ENCODE data around the gene TWF1. TPM values are rescaled to one million over a fixed set of nuclear protein-coding genes. Genes with fewer than 3 reads are reported as not detected.

TWF1 gene
- total RNA-seq, 2 donors from 2014 or later: 25.1 to 28.0 TPM

- no peak for TF ChIP-seq CTCF (conservative IDR thresholded peaks at IDR 0.05)
Observed at GRCh38 chr12:43786899-43787693, 19.0 kb downstream of the TWF1 start.

GRCh38 chr12:43776498-43776897 lies 29.6 kb downstream of the TWF1 start:
- no peak overlapping the region for H3K27ac ChIP-seq (ENCODE audit: low read depth, low read length)
- Mint-ChIP-seq H3K36me3 (ENCODE audit: low read depth) (peaks cover 2% of the 10 kb centered on the region), H3K27ac (no peak overlapping the region), H3K4me1 (no peaks in the 10 kb centered on the region), H3K4me3 (no peak overlapping the region), H3K27me3 (ENCODE audit: insufficient read depth) (no peaks in the 10 kb centered on the region), H3K9me3 (no peaks in the 10 kb centered on the region)
- 59% methylated on average over 3 of the region's 3 CpGs; no CpG with 5 or more reads in 1 of the 2 experiments for WGBS, 2 experiments (ENCODE audit: insufficient coverage in 1 of 2, insufficient read length in 1 of 2)
- no peaks in the 10 kb centered on the region for H3K9me3 ChIP-seq (ENCODE audit: control insufficient read depth, low read length)
- peaks cover 6% of the 10 kb centered on the region for H3K36me3 ChIP-seq (ENCODE audit: control insufficient read depth, insufficient read depth, low read length)
- no peak overlapping the region for H3K4me3 ChIP-seq (ENCODE audit: low read length)
- H3K9ac ChIP-seq (ENCODE audit: extremely low read depth, low read length, poor library complexity, severe bottlenecking): no peak overlapping the region
- peak; percentile 77 for TF ChIP-seq CTCF (conservative IDR thresholded peaks at IDR 0.05)
- DNase-seq: no peak
- H3K27me3 ChIP-seq (ENCODE audit: control insufficient read depth, insufficient read depth, low read length, poor library complexity, severe bottlenecking): no peaks in the 10 kb centered on the region
- no peaks in the 10 kb centered on the region for H3K4me1 ChIP-seq (ENCODE audit: control insufficient read depth, insufficient read depth, low read length)

More at GRCh38 chr12:43786899-43787693, 19.0 kb downstream of the TWF1 start:
- Histone ChIP-seq H3K36me3 (ENCODE audit: control insufficient read depth, insufficient read depth, low read length) (no peaks in the 10 kb centered on the region), H3K27me3 (ENCODE audit: control insufficient read depth, insufficient read depth, low read length, poor library complexity, severe bottlenecking) (no peaks in the 10 kb centered on the region), H3K27ac (ENCODE audit: low read depth, low read length) (no peak overlapping the region), H3K4me3 (ENCODE audit: low read length) (no peak overlapping the region), H3K9ac (ENCODE audit: extremely low read depth, low read length, poor library complexity, severe bottlenecking) (no peak overlapping the region), H3K4me1 (ENCODE audit: control insufficient read depth, insufficient read depth, low read length) (no peaks in the 10 kb centered on the region), H3K9me3 (ENCODE audit: control insufficient read depth, low read length) (no peaks in the 10 kb centered on the region)
- H3K4me3 Mint-ChIP-seq: no peak overlapping the region
- H3K27ac Mint-ChIP-seq: no peak overlapping the region
- no peaks in the 10 kb centered on the region for H3K4me1 Mint-ChIP-seq
- no peaks in the 10 kb centered on the region for H3K27me3 Mint-ChIP-seq (ENCODE audit: insufficient read depth)
- H3K36me3 Mint-ChIP-seq (ENCODE audit: low read depth): peaks cover 4% of the 10 kb centered on the region
- no peak for DNase-seq
- H3K9me3 Mint-ChIP-seq: no peaks in the 10 kb centered on the region

- Histone ChIP-seq H3K36me3 (ENCODE audit: control insufficient read depth, insufficient read depth, low read length) (no peaks in the 10 kb centered on the region), H3K9me3 (ENCODE audit: control insufficient read depth, low read length) (no peaks in the 10 kb centered on the region), H3K27me3 (ENCODE audit: control insufficient read depth, insufficient read depth, low read length, poor library complexity, severe bottlenecking) (no peaks in the 10 kb centered on the region), H3K9ac (ENCODE audit: extremely low read depth, low read length, poor library complexity, severe bottlenecking) (no peak overlapping the region), H3K27ac (ENCODE audit: low read depth, low read length) (peak overlapping the region; percentile 52), H3K4me1 (ENCODE audit: control insufficient read depth, insufficient read depth, low read length) (no peaks in the 10 kb centered on the region), H3K4me3 (ENCODE audit: low read length) (no peak overlapping the region)
- peaks cover 2% of the 10 kb centered on the region for H3K9me3 Mint-ChIP-seq
- no peak overlapping the region for H3K27ac Mint-ChIP-seq
- TF ChIP-seq CTCF (conservative IDR thresholded peaks at IDR 0.05): no peak
- peaks cover 9% of the 10 kb centered on the region for H3K36me3 Mint-ChIP-seq (ENCODE audit: low read depth)
- no peaks in the 10 kb centered on the region for H3K27me3 Mint-ChIP-seq (ENCODE audit: insufficient read depth)
- no peak for DNase-seq
- H3K4me3 Mint-ChIP-seq: no peak overlapping the region
- peaks cover 17% of the 10 kb centered on the region for H3K4me1 Mint-ChIP-seq
Observed at GRCh38 chr12:43766291-43766690, 39.8 kb downstream of the TWF1 start.
